Skeletal muscle satellite cell (primary cell): Measurements from ENCODE around the gene LPIN1.

Experiments used
- H3K27me3 ChIP-seq: 2 replicates; pipeline ENCODE4 v1.7.0; 2013; ENCODE audit warnings: low read length; ENCODE audit not compliant: control insufficient read depth, insufficient read depth
- H3K36me3 ChIP-seq: 2 replicates; pipeline ENCODE4 v1.7.0; 2013; ENCODE audit warnings: mild to moderate bottlenecking, control low read depth, low read length; ENCODE audit not compliant: insufficient read depth
- H3K4me1 ChIP-seq: 2 replicates; pipeline ENCODE4 v1.7.0; 2013; ENCODE audit warnings: low read length; ENCODE audit not compliant: control insufficient read depth, insufficient read depth
- H3K4me2 ChIP-seq: 2 replicates; pipeline ENCODE4 v1.7.0; 2013; ENCODE audit warnings: mild to moderate bottlenecking, low read length
- H3K4me3 ChIP-seq: 2 replicates; pipeline ENCODE4 v1.7.0; 2013; ENCODE audit warnings: low read length
- H3K9ac ChIP-seq: 2 replicates; pipeline ENCODE4 v1.7.0; 2013; ENCODE audit warnings: mild to moderate bottlenecking, low read depth, low read length, moderate library complexity
- H3K9me3 ChIP-seq: replicated peaks from 2 replicates; pipeline ENCODE4 v1.7.0; 2013; ENCODE audit warnings: mild to moderate bottlenecking, control low read depth, low read length

The LPIN1 gene

GRCh38 chr2:11822746-11823451 is 76.5 kb downstream of the LPIN1 start:
- H3K4me2 ChIP-seq: no peak overlapping the region
- H3K36me3 ChIP-seq: peaks cover 36% of the 10 kb centered on the region
- H3K27me3 ChIP-seq: no peaks in the 10 kb centered on the region
- no peak overlapping the region for H3K4me3 ChIP-seq
- H3K4me1 ChIP-seq: no peaks in the 10 kb centered on the region
- no peak overlapping the region for H3K9ac ChIP-seq
- no peaks in the 10 kb centered on the region for H3K9me3 ChIP-seq

DNA sequence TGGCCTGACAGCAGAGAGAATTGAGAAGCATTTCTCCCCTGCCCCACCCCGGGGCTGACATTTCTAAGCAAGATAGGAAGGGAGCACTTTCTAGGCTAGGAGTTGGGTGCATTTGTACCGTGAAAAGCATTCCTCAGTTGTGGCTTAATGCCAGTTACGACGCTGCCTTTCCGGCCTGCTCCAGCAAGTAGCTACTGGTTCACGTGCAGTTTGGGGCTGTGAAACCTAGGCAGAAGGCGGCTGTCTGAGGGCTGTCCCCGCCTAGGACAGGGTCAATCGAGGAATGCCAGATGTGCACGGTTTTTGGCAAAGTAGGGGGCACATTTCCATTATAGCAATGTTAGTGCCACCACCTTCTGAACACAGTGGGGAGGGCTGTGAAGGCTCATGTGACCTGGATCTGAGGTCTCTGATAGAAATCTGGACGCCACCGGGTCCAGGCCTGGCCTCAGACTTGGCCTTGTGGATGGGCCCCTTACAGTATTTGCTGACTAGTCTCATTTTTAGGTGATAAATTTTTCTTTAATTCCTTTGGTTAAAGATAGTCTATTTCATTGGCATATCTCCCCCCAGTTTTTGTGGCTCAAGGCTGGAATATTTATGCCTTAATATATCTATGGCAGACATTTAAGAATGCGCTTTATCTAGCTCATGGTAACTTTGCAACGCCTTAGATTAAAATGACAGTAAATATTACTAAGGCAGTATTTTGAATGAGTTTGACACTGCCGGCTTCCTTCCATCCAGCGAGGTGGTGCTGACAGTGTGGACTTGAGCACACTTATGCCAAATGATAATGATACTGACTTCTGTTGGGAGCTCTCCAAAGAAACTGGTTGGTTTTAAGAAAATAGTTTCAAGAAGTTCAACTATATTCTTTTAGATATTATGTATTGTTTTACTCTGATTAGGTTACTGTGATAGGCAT is 78.7 kb downstream of the LPIN1 start:
- H3K9ac ChIP-seq: no peak overlapping the region
- no peaks in the 10 kb centered on the region for H3K9me3 ChIP-seq
- H3K4me3 ChIP-seq: no peak overlapping the region
- H3K4me1 ChIP-seq: peaks cover 13% of the 10 kb centered on the region
- no peak overlapping the region for H3K4me2 ChIP-seq
- H3K27me3 ChIP-seq: no peaks in the 10 kb centered on the region
- peaks cover 26% of the 10 kb centered on the region for H3K36me3 ChIP-seq

- Histone ChIP-seq H3K4me2 (no peak overlapping the region), H3K9me3 (no peaks in the 10 kb centered on the region), H3K4me3 (no peak overlapping the region), H3K4me1 (peaks cover 18% of the 10 kb centered on the region), H3K27me3 (no peaks in the 10 kb centered on the region), H3K36me3 (peaks cover 15% of the 10 kb centered on the region), H3K9ac (no peak overlapping the region)
Measured at GRCh38 chr2:11827547-11827946, 81.1 kb downstream of the LPIN1 start.

GRCh38 chr2:11828933-11829323 is 82.5 kb downstream of the LPIN1 start:
- H3K4me1 ChIP-seq: peaks cover 26% of the 10 kb centered on the region
- H3K9ac ChIP-seq: no peak overlapping the region
- H3K36me3 ChIP-seq: peaks cover 15% of the 10 kb centered on the region
- H3K27me3 ChIP-seq: no peaks in the 10 kb centered on the region
- no peaks in the 10 kb centered on the region for H3K9me3 ChIP-seq
- no peak overlapping the region for H3K4me3 ChIP-seq
- H3K4me2 ChIP-seq: no peak overlapping the region

DNA sequence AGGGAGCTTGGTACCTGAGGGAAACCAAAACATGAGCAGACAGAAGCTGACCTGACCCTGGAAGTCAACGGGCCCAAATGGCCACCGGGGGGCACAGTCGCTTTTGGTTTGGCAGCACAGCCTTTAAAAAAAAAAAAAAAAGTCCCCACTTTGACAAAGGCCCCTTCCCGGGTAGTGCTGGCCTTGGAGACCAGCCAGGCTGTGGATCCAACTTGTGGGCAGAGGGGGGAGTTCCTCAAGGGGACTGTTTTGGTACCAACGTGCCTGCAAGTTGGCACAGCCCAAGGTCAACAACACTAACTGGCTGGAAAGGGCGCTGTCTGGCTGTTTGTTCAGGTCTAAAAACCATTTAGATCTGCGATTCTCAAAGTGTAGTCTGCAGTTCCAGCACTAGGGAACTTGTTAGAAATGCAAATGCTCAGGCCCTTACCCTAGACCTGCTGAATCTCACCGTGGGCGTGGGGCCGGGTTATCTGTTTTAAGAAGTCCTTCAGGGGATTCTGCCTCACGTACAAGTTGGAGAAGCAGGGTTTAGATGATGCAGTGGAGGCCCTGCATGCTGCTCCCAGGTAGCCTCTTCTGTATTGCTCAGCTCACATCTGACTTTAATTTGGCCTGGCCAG is 83.0 kb downstream of the LPIN1 start:
- Histone ChIP-seq H3K36me3 (peaks cover 15% of the 10 kb centered on the region), H3K4me1 (peaks cover 28% of the 10 kb centered on the region), H3K9me3 (no peaks in the 10 kb centered on the region), H3K27me3 (no peaks in the 10 kb centered on the region), H3K4me3 (peak overlapping the region; percentile 49), H3K9ac (peak overlapping the region; percentile 50), H3K4me2 (peak overlapping the region; percentile 82)

DNA sequence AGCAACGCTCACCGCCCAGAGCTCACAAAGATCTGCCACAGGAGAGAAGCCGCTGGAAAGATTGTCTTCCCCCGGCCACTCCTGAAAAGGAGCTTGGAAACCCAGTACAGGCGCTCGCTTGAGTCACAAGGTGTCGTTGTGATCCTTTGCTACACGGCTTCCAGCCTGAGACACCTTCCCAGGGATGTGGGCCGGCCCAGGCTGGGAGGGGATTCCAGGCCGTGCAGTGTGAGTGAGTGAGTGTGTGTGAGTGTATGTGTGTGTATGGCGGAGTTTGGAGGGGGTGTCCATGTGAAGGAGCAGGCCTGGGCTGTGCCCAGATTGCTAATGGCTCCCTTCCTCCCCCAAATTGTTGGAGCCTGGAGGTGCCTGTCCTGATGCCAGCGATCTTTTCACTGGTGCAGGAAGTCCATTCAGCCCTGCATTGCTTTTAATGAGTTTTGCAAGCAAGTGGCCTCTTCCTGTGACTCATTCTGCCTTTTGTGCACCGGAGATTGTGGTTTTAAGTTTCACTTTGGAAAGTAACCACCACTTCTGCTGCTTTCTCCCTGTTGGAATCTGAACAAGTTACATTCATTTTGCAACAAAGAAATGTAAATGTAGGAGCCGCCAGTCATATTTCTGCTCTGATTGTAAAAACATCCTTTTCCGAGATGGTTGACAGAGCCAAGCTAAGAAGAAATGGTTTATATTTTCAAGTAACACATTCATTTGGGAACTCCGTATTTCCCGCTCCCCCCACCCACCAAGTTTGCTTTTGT is 83.7 kb downstream of the LPIN1 start:
- Histone ChIP-seq H3K9me3 (no peaks in the 10 kb centered on the region), H3K4me1 (peaks cover 28% of the 10 kb centered on the region), H3K36me3 (peaks cover 8% of the 10 kb centered on the region), H3K4me2 (peak overlapping the region; percentile 82), H3K27me3 (no peaks in the 10 kb centered on the region), H3K4me3 (peak overlapping the region; percentile 50), H3K9ac (peak overlapping the region; percentile 65)

DNA sequence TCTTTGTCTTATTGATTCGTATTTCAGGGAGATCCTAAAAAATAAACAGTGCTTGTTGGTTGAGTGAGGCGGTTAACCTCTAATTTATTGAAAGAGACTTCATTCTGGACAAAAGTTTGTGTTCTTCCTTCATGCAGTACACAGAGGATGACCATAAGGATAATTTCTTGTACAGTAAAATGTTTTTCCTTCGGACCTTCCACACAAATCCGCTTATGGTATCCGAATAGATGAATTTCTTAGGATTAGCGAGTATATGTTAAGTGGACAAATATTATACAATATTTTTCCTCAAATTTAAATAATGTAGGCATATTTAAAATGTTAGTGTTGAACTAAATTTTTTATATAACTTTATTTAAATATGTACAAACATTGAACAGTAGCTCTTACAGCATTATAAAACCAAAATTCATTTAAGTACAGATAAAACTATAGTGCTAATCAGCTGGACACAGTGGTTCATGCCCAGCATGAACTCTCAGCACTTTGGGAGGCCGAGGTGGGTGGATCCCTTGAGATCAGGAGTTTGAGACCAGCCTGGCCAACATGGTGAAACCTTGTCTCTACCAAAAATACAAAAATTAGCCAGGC is 84.4 kb downstream of the LPIN1 start:
- Histone ChIP-seq H3K9me3 (no peaks in the 10 kb centered on the region), H3K27me3 (no peaks in the 10 kb centered on the region), H3K9ac (peak overlapping the region; percentile 65), H3K4me3 (peak overlapping the region; percentile 50), H3K4me1 (peaks cover 28% of the 10 kb centered on the region), H3K4me2 (peak overlapping the region; percentile 82), H3K36me3 (peaks cover 4% of the 10 kb centered on the region)

DNA sequence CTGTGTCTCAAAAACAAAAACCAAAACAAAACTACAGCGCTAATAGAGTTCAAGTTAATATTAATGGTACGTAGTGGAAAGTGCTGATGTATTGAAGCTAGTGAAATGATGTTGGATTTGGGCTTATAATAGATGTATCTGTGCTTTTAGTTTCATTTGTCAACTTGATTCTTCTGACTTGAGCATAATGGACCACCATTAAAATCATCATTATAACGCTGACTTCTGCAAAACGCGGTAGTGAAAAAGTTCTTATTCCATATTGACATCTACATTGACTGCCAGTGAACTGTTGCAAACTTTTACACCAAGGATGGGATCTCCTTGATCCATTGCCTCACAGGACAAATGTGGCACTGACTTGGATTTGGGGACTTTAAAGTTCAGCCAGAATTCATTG is 85.0 kb downstream of the LPIN1 start:
- Histone ChIP-seq H3K27me3 (no peaks in the 10 kb centered on the region), H3K36me3 (peaks cover 4% of the 10 kb centered on the region), H3K4me2 (no peak overlapping the region), H3K9me3 (no peaks in the 10 kb centered on the region), H3K4me1 (peaks cover 28% of the 10 kb centered on the region), H3K4me3 (no peak overlapping the region), H3K9ac (no peak overlapping the region)

DNA sequence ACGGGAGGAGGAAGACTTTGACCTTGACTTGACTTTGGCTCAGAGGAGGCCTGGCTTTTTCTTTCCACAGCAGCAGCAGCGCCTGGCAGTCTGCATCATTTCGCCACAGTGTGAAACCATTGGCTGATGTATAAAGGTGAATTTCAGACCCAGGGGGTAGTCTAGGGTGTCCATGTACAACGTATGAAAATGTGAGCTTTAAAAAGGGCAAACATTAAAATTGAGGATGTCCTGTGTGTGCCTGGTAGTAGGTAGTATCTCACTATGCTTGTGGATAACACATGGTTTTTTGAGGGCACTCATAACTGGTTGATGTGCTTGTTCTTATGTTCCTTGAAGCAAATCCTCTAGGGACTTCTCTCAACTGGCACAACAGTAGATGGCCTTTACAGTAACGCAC is 86.1 kb downstream of the LPIN1 start:
- Histone ChIP-seq H3K9ac (no peak overlapping the region), H3K4me2 (no peak overlapping the region), H3K27me3 (no peaks in the 10 kb centered on the region), H3K4me1 (peaks cover 28% of the 10 kb centered on the region), H3K36me3 (no peaks in the 10 kb centered on the region), H3K9me3 (no peaks in the 10 kb centered on the region), H3K4me3 (no peak overlapping the region)

- Histone ChIP-seq H3K9ac (no peak overlapping the region), H3K4me1 (peaks cover 28% of the 10 kb centered on the region), H3K9me3 (no peaks in the 10 kb centered on the region), H3K4me3 (no peak overlapping the region), H3K4me2 (no peak overlapping the region), H3K36me3 (no peaks in the 10 kb centered on the region), H3K27me3 (no peaks in the 10 kb centered on the region)
Measured at GRCh38 chr2:11833601-11834000, 87.2 kb downstream of the LPIN1 start.
